ENCODE measurements around the gene BCAR3. TPM values are rescaled to one million over a fixed set of nuclear protein-coding genes. Genes with fewer than 3 reads are reported as not detected.
"Not testable (repeated sequence)": the region's sequence is repeated elsewhere in the genome, so short reads cannot be mapped to it uniquely, and the experiment has no call there.

Gene BCAR3
- total RNA-seq, 1 experiment from 2014 or later: 37.5 TPM

- DNase-seq (ENCODE audit: low read depth): no peak
- in situ Hi-C loops (cut with HindIII; ENCODE audit: low pct_unique_long_range_greater_than_20kb, low sequenced_read_pairs): no loop called here
These were observed 29.1 kb upstream of the BCAR3 start for GRCh38 chr1:93710499-93711453.

GRCh38 chr1:93708734-93709481 lies 27.3 kb upstream of the BCAR3 start:
- in situ Hi-C loops (cut with HindIII; ENCODE audit: low pct_unique_long_range_greater_than_20kb, low sequenced_read_pairs): no loop called here
- no peak for DNase-seq (ENCODE audit: low read depth)

- in situ Hi-C loops (cut with HindIII; ENCODE audit: low pct_unique_long_range_greater_than_20kb, low sequenced_read_pairs): no loop called here
- DNase-seq (ENCODE audit: low read depth): no peak
These were observed 26.3 kb upstream of the BCAR3 start for GRCh38 chr1:93707956-93708355.

GRCh38 chr1:93705892-93706500 lies 24.4 kb upstream of the BCAR3 start:
- DNase-seq (ENCODE audit: low read depth): no peak
- in situ Hi-C loops (cut with HindIII; ENCODE audit: low pct_unique_long_range_greater_than_20kb, low sequenced_read_pairs): no loop called here

GRCh38 chr1:93704052-93704451 lies 22.4 kb upstream of the BCAR3 start:
- DNase-seq (ENCODE audit: low read depth): no peak
- in situ Hi-C loops (cut with HindIII; ENCODE audit: low pct_unique_long_range_greater_than_20kb, low sequenced_read_pairs): no loop called here

GRCh38 chr1:93703643-93704042 lies 22.0 kb upstream of the BCAR3 start:
- in situ Hi-C loops (cut with HindIII; ENCODE audit: low pct_unique_long_range_greater_than_20kb, low sequenced_read_pairs): no loop called here
- peak; percentile 21 for DNase-seq (ENCODE audit: low read depth)

GRCh38 chr1:93702828-93703183 lies 21.2 kb upstream of the BCAR3 start:
- DNase-seq (ENCODE audit: low read depth): no peak
- in situ Hi-C loops (cut with HindIII; ENCODE audit: low pct_unique_long_range_greater_than_20kb, low sequenced_read_pairs): no loop called here

- peak; percentile 32 for DNase-seq (ENCODE audit: low read depth)
- in situ Hi-C loops (cut with HindIII; ENCODE audit: low pct_unique_long_range_greater_than_20kb, low sequenced_read_pairs): no loop called here
These were observed 20.6 kb upstream of the BCAR3 start for GRCh38 chr1:93702111-93702827.

GRCh38 chr1:93701629-93702028 lies 20.0 kb upstream of the BCAR3 start:
- DNase-seq (ENCODE audit: low read depth): peak; percentile 83
- in situ Hi-C loops (cut with HindIII; ENCODE audit: low pct_unique_long_range_greater_than_20kb, low sequenced_read_pairs): no loop called here

GRCh38 chr1:93700532-93701469 lies 19.2 kb upstream of the BCAR3 start:
- DNase-seq (ENCODE audit: low read depth): no peak
- in situ Hi-C loops (cut with HindIII; ENCODE audit: low pct_unique_long_range_greater_than_20kb, low sequenced_read_pairs): no loop called here

- DNase-seq (ENCODE audit: low read depth): no peak
- in situ Hi-C loops (cut with HindIII; ENCODE audit: low pct_unique_long_range_greater_than_20kb, low sequenced_read_pairs): no loop called here
These were observed 18.0 kb upstream of the BCAR3 start for GRCh38 chr1:93699503-93700168.

GRCh38 chr1:93699049-93699384 lies 17.4 kb upstream of the BCAR3 start:
- in situ Hi-C loops (cut with HindIII; ENCODE audit: low pct_unique_long_range_greater_than_20kb, low sequenced_read_pairs): no loop called here
- DNase-seq (ENCODE audit: low read depth): no peak

GRCh38 chr1:93698329-93699048 lies 16.9 kb upstream of the BCAR3 start:
- in situ Hi-C loops (cut with HindIII; ENCODE audit: low pct_unique_long_range_greater_than_20kb, low sequenced_read_pairs): no loop called here
- no peak for DNase-seq (ENCODE audit: low read depth)

- DNase-seq (ENCODE audit: low read depth); in situ Hi-C loops (cut with HindIII; ENCODE audit: low pct_unique_long_range_greater_than_20kb, low sequenced_read_pairs): not testable (repeated sequence)
These were observed 15.9 kb upstream of the BCAR3 start for GRCh38 chr1:93697566-93697965.

- DNase-seq (ENCODE audit: low read depth): no peak
- in situ Hi-C loops (cut with HindIII; ENCODE audit: low pct_unique_long_range_greater_than_20kb, low sequenced_read_pairs): no loop called here
These were observed 13.9 kb upstream of the BCAR3 start for GRCh38 chr1:93695411-93696005.

- DNase-seq (ENCODE audit: low read depth): no peak
- in situ Hi-C loops (cut with HindIII; ENCODE audit: low pct_unique_long_range_greater_than_20kb, low sequenced_read_pairs): no loop called here
These were observed 13.2 kb upstream of the BCAR3 start for GRCh38 chr1:93694819-93695218.
